ENCODE results near the gene VAC14. TPM values are rescaled to one million over a fixed set of nuclear protein-coding genes. Genes with fewer than 3 reads are reported as not detected.

Gene VAC14
- total RNA-seq, 4 donors from 2014 or later, result 39.5 to 65.5 (median 45.4) TPM

GRCh38 chr16:70710422-70711210 lies 90.3 kb downstream of the VAC14 start:
- TF ChIP-seq CTCF (IDR thresholded peaks at IDR 0.05) (no peak), POLR2AphosphoS5 (IDR thresholded peaks at IDR 0.05) (no peak), POLR2A (IDR thresholded peaks at IDR 0.05) (no peak), EP300 (IDR thresholded peaks at IDR 0.05) (no peak)
- H3K9me3 ChIP-seq, result no peaks in the 10 kb centered on the region
- H3K36me3 ChIP-seq, result no peaks in the 10 kb centered on the region
- DNase-seq (ENCODE audit: low spot score in 2 of 2), result no peak
- H3K4me1 ChIP-seq, result peaks cover 55% of the 10 kb centered on the region
- WGBS, result 94% methylated on average over 28 of the region's 31 CpGs
- no peak overlapping the region for H3K27ac ChIP-seq
- no peak overlapping the region for H3K4me3 ChIP-seq
- no peaks in the 10 kb centered on the region for H3K27me3 ChIP-seq

- DNase-seq (ENCODE audit: low spot score in 2 of 2), result no peak
- Histone ChIP-seq H3K4me3 (no peak overlapping the region), H3K27ac (peak overlapping the region; percentile 41), H3K27me3 (no peaks in the 10 kb centered on the region), H3K4me1 (peaks cover 53% of the 10 kb centered on the region), H3K36me3 (no peaks in the 10 kb centered on the region), H3K9me3 (no peaks in the 10 kb centered on the region)
- 25% methylated on average over 7 of the region's 7 CpGs for WGBS
- TF ChIP-seq POLR2AphosphoS5 (IDR thresholded peaks at IDR 0.05) (no peak), CTCF (IDR thresholded peaks at IDR 0.05) (no peak), EP300 (IDR thresholded peaks at IDR 0.05) (no peak), POLR2A (IDR thresholded peaks at IDR 0.05) (no peak)
Measured at GRCh38 chr16:70709942-70710341, 91.0 kb downstream of the VAC14 start.

GRCh38 chr16:70709457-70709856 lies 91.5 kb downstream of the VAC14 start:
- Histone ChIP-seq H3K27ac (peak overlapping the region; percentile 41), H3K4me1 (peaks cover 53% of the 10 kb centered on the region)

GRCh38 chr16:70708366-70709246 lies 92.4 kb downstream of the VAC14 start:
- peaks cover 58% of the 10 kb centered on the region for H3K4me1 ChIP-seq
- no peak overlapping the region for H3K4me3 ChIP-seq
- H3K9me3 ChIP-seq, result no peaks in the 10 kb centered on the region
- no peaks in the 10 kb centered on the region for H3K36me3 ChIP-seq
- no peak for DNase-seq (ENCODE audit: low spot score in 2 of 2)
- TF ChIP-seq CTCF (IDR thresholded peaks at IDR 0.05) (no peak), EP300 (IDR thresholded peaks at IDR 0.05) (no peak), POLR2A (IDR thresholded peaks at IDR 0.05) (no peak), POLR2AphosphoS5 (IDR thresholded peaks at IDR 0.05) (no peak)
- 76% methylated on average over 18 of the region's 20 CpGs for WGBS
- H3K27me3 ChIP-seq, result no peaks in the 10 kb centered on the region
- no peak overlapping the region for H3K27ac ChIP-seq

More at GRCh38 chr16:70709457-70709856, 91.5 kb downstream of the VAC14 start:
- 76% methylated on average over 5 of the region's 5 CpGs for WGBS
- TF ChIP-seq POLR2A (IDR thresholded peaks at IDR 0.05), result no peak
- TF ChIP-seq CTCF (IDR thresholded peaks at IDR 0.05), result no peak
- TF ChIP-seq POLR2AphosphoS5 (IDR thresholded peaks at IDR 0.05), result no peak
- no peak for TF ChIP-seq EP300 (IDR thresholded peaks at IDR 0.05)
- Histone ChIP-seq H3K27me3 (no peaks in the 10 kb centered on the region), H3K4me3 (no peak overlapping the region), H3K36me3 (no peaks in the 10 kb centered on the region), H3K9me3 (no peaks in the 10 kb centered on the region)
- no peak for DNase-seq (ENCODE audit: low spot score in 2 of 2)

All from suprapubic skin (tissue), 4 donors.